GM18519 (cell line): Measurements from ENCODE around the gene COLQ.
"Not testable (repeated sequence)": the region's sequence is repeated elsewhere in the genome, so short reads cannot be mapped to it uniquely, and the experiment has no call there.

ENCODE experiments used
- ATAC-seq: cut with Tn5 transposase; IDR thresholded peaks from one replicate; pipeline ENCODE4 v1.9.1; 2021; ENCODE audit warnings: mild to moderate bottlenecking, moderate library complexity; ENCODE audit not compliant: unreplicated experiment, low FRiP score

Gene COLQ

GRCh38 chr3:15431256-15431837, 90.2 kb downstream of the COLQ start:
- ATAC-seq: no peak

GRCh38 chr3:15430624-15431023, 90.9 kb downstream of the COLQ start:
- no peak for ATAC-seq

GRCh38 chr3:15429080-15429479, 92.4 kb downstream of the COLQ start:
- ATAC-seq: no peak

- no peak for ATAC-seq
These were observed 93.0 kb downstream of the COLQ start for GRCh38 chr3:15428539-15428938.

GRCh38 chr3:15427981-15428380, 93.5 kb downstream of the COLQ start:
- ATAC-seq: no peak

GRCh38 chr3:15427182-15427880, 94.2 kb downstream of the COLQ start, which contains the start of the genes EAF1 and METTL6:
Gene EAF1 (plus strand): TSS chr3:15427598. CDS start chr3:15427780, 182 bp downstream.
Gene METTL6 (minus strand): TSS chr3:15427544. CDS start chr3:15426511, 1,033 bp downstream.
- ATAC-seq: no peak

- no peak for ATAC-seq
These were observed 94.9 kb downstream of the COLQ start for GRCh38 chr3:15426579-15427118.

GRCh38 chr3:15420871-15421270, 100.6 kb downstream of the COLQ start:
- ATAC-seq: no peak

GRCh38 chr3:15410966-15411365, 110.5 kb downstream of the COLQ start:
- ATAC-seq: not testable (repeated sequence)

GRCh38 chr3:15409774-15410173, 111.7 kb downstream of the COLQ start:
- no peak for ATAC-seq

- no peak for ATAC-seq
These were observed 112.3 kb downstream of the COLQ start for GRCh38 chr3:15409239-15409638.

GRCh38 chr3:15405448-15406050, 116.0 kb downstream of the COLQ start:
- no peak for ATAC-seq

GRCh38 chr3:15404767-15405166, 116.7 kb downstream of the COLQ start:
- no peak for ATAC-seq

- no peak for ATAC-seq
These were observed 117.5 kb downstream of the COLQ start for GRCh38 chr3:15403965-15404364.

GRCh38 chr3:15403495-15403894, 118.0 kb downstream of the COLQ start:
- no peak for ATAC-seq

GRCh38 chr3:15401936-15402335, 119.6 kb downstream of the COLQ start:
- no peak for ATAC-seq
